GM19351 (cell line): ENCODE data around the gene ITGA11.

Experiments used
- ATAC-seq: cut with Tn5 transposase; IDR thresholded peaks from one replicate; pipeline ENCODE4 v1.9.1; 2021; ENCODE audit warnings: mild to moderate bottlenecking, moderate library complexity; ENCODE audit not compliant: unreplicated experiment

ITGA11 gene

GRCh38 chr15:68375191-68375631 lies 56.8 kb downstream of the ITGA11 start:
- no peak for ATAC-seq

DNA sequence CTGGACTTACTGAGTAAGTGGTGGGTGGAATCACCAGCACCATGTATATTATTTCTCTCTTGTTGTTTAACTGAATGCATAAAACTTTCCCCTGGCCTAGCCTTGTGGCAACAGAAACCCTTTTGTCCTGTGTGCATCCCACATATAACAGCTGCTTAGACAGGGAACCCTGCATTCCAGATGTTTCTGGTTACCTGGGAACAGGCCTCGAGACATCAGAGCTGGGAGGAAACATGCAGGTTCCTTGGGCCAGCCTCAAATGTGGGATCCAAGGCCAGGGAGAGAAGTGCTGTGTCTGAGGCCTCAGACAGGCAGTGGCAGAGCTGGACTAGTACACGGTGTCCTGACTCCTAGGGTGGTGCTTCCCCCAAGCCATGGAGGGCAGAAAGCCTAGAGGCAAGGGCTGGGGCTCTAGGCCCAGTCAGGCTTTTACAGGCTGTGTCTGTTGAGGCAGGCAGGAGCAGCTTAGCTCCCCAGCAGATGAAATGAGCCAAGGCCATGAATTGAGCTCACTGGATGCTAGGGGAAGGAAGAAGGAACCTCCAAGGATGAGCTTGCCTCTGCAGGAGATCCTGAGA lies 57.7 kb downstream of the ITGA11 start:
- ATAC-seq: no peak

- ATAC-seq: no peak
Observed at GRCh38 chr15:68373028-68373427, 58.9 kb downstream of the ITGA11 start.

- ATAC-seq: no peak
Observed at GRCh38 chr15:68372291-68372811, 59.6 kb downstream of the ITGA11 start.

GRCh38 chr15:68371851-68372250 lies 60.1 kb downstream of the ITGA11 start:
- no peak for ATAC-seq

DNA sequence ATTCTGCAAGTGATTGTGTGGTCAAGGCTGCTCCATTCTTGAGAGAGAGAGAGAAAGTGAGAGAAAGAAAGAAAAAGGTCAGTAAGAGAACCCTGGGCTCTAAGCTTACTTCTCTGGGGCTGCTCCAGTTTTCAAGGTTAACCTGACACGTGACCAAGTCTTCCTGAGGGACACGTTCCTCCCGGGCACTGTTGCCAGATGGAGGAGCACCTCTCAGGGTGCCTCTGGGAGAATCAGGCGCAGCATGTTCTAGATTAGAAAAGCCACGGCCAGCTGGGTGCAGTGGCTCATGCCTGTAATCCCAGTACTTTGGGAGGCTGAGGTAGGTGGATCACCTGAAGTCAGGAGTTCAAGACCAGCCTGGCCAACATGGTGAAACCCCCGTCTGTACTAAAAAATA lies 60.8 kb downstream of the ITGA11 start:
- no peak for ATAC-seq

DNA sequence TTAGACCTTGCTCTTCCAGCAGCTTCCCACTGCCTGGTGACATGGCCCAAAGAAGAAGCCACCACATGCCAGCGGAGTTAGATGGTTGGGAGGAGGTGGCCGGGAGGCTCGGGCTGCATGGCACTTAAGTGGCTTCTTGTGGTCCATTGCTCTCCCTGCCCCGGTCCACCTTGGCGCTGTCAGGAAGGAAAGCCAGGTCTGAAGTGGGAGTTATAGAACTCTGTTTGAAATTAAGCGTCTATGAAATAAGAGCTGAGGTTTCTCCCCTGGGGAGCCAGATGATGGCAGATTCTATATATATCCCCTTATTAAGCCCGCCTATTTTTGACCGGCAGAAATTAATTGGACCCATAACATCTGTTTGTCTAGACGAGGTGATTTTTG lies 61.2 kb downstream of the ITGA11 start:
- no peak for ATAC-seq

DNA sequence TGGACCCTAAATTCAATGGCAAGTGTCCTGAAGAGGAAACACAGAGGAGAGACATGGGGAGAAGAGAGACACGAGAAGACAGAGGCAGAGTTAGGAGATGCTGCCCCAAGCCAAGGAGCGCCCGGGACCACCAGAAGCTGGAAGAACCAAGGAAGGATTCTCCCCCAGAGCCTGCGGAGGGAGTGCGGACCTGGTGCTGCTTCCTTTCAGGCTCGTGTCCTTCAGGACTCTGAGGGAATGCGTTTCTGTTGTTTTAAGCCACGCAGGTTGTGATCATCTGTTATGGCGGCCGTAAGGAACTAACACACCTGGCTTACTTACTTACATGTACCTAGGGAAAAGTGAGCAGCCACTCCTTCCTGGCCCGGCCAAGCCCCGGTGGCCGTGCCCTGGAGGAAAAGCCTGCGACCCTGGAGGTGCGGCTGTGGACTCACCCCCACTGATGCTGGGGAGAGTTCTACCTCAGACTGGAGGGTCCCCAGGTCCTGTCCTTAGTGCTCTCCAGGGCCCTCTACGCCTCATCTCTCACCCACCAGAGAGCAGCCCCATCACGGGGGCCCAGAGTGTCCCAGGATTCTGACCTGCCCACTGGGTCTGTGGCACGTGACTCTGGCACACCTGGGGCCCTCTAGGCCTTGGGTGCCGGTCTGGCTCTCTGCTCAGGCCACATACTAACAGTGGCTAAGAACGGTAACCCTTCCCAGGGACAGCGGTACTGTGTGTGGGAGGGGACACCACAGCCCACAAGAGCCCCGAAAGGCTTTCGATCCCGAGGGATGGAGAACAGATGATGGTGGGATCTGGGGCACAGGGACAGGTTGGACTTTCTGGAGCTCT lies 61.8 kb downstream of the ITGA11 start:
- no peak for ATAC-seq

GRCh38 chr15:68368731-68369435 lies 63.1 kb downstream of the ITGA11 start:
- ATAC-seq: no peak

DNA sequence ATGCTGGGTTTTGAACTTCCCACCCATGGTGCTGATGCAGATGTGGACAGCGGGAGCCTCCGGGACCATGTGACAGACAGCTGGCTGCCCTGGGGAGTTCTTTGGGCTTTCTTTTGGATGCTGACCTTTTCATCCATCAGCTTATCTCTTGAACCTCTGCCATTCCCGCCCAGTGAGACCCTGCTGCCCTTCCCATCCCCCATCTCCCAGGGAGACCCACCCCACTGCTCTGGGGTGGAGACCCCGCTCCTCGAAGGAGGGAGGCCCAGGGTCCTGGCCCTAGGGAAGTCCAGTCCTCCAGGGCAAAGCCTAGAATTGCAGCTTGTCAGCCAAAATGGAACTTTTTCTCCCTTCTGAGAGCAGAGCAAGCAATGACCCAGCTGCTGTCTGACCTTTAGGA lies 64.0 kb downstream of the ITGA11 start:
- no peak for ATAC-seq

DNA sequence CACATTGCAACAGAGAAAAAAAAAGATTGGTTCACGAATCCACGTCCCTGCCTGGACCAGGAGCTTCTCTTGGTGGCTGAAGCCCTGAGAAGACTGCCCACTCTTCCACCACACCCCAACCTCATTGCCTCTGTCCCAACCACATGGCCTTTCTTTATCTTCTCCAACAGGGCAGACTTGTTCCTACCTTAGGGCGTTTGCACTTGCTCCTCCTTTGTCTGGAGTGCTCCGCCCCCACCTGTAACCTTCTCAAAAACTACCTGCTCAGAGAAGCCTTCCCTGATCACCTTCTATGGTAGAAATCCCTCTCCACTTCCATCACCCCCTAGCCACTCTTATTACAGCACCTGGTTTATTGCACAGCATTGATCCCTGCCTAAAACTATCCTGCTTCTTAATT lies 64.7 kb downstream of the ITGA11 start:
- no peak for ATAC-seq

- no peak for ATAC-seq
Observed at GRCh38 chr15:68366314-68366713, 65.6 kb downstream of the ITGA11 start.

- ATAC-seq: no peak
Observed at GRCh38 chr15:68365770-68366169, 66.2 kb downstream of the ITGA11 start.

GRCh38 chr15:68365140-68365745 lies 66.7 kb downstream of the ITGA11 start:
- no peak for ATAC-seq

DNA sequence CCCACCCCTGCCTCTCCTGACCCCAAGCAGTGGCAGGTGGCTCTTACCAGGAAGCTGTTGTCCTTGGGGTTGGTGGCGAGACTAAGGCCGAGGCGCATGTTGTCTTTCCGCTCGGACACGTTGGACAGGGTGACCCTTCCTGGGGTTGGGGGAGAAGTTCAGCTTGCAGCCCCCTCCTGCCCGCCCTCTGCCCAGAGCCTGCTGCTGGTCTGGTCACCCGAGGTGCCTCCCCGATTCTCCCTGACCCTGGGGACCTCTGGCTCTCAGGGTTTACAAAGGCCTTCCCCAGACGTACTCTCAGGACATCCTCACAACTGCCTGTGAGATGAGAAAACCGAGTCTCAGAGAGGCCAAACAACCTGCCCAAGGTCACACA lies 67.3 kb downstream of the ITGA11 start:
- no peak for ATAC-seq

GRCh38 chr15:68364028-68364659 lies 67.8 kb downstream of the ITGA11 start:
- no peak for ATAC-seq

GRCh38 chr15:68363353-68363752 lies 68.6 kb downstream of the ITGA11 start:
- no peak for ATAC-seq

- ATAC-seq: no peak
Observed at GRCh38 chr15:68362537-68363126, 69.3 kb downstream of the ITGA11 start.

DNA sequence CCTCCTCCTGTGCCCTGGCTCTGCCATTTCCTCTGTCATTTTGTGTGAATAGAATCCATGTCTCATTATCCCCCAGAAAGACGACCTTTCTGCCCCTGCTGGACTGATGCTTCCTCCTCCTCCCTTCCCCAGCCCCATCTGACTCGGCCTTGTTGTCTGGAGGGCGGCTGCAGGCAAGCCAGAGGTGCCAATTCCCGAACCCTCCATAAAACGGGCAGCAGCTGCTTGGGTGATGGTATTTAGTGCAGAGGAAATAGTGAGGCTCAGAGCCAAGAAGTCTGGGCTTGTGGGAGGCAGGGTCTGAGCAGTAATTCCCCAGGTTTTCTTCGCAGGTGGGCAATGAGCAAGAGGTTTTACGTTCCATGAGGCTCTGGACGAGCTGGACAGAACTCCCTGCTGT lies 71.2 kb downstream of the ITGA11 start:
- no peak for ATAC-seq

DNA sequence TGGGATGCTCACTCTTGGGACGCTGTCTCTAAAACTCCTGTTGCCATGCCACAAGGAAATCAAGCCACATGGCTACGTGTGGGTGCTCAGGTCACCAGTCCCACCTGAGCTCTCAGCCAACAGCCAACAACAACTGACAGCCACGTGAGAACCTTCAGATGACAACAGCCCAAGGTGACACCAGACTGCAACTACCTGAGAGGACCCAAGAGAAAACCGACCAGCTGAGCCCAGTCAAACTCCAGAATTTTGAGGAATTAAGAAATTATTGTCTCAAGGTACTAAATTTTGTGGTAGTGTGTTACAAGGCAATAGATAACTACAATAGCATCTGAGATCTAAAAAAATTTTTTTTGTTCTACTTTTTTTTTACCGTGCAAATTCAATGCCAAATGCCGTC lies 75.2 kb downstream of the ITGA11 start:
- ATAC-seq: no peak

GRCh38 chr15:68354923-68355322 lies 77.0 kb downstream of the ITGA11 start:
- ATAC-seq: no peak
